Endothelial cell of umbilical vein (primary cell): Measurements from ENCODE around the gene ST6GAL2. TPM values are rescaled to one million over a fixed set of nuclear protein-coding genes. Genes with fewer than 3 reads are reported as not detected.

Experiments used
- BruUV-seq: library from RNA; stranded (reverse); fragments of 400-500 nt; replicated peaks from 2 replicates; lab custom pipeline; 2021; lab: Mats Ljungman, UMichigan
- CTCF ChIA-PET: fragments of 300-600, 350-600 bp; sonication (Branson Sonifier 250); formaldehyde crosslinking; loops from one replicate; lab custom pipeline; 2021; ENCODE audit warnings: antibody characterized with exemption, inconsistent platforms; lab: Charles Lee
- POLR2A ChIA-PET: fragments of 300-600, 350-600 bp; sonication (Branson Sonifier 250); formaldehyde crosslinking; loops from one replicate; lab custom pipeline; 2021; ENCODE audit warnings: antibody characterized with exemption, inconsistent platforms; lab: Charles Lee
- DNase-seq: peaks from one replicate; pipeline ENCODE4 v3.0.0-alpha.2; 2011; ENCODE audit warnings: low read depth, low spot score
- FAIRE-seq: peaks from 2 replicates; lab custom pipeline; 2011; peaks lifted over from hg19 to GRCh38; lab: Jason Lieb, UNC
- H2AFZ ChIP-seq: 2 replicates; pipeline ENCODE4 v1.6.0; 2012; ENCODE audit warnings: low read depth, low read length, control low read depth, inconsistent platforms
- H3K27ac ChIP-seq: 2 replicates; pipeline ENCODE4 v1.5.1; 2011; ENCODE audit warnings: low read depth, mild to moderate bottlenecking, control low read depth, low read length, moderate library complexity; ENCODE audit not compliant: insufficient read depth
- H3K27me3 ChIP-seq, 2 experiments: 2 replicates each; pipeline versions ENCODE4 v1.6.0 to v1.6.1; 2011; ENCODE audit warnings: low read length in 2 of 2, mixed read lengths in 1 of 2; ENCODE audit not compliant: control insufficient read depth in 2 of 2, insufficient read depth in 2 of 2
- H3K36me3 ChIP-seq, 2 experiments: 2 replicates in 1 of 2; 3 replicates in 1 of 2; pipeline ENCODE4 v1.5.1; 2011; ENCODE audit warnings: low read length in 2 of 2, mild to moderate bottlenecking in 1 of 2, moderate library complexity in 1 of 2; ENCODE audit not compliant: control insufficient read depth in 2 of 2, insufficient read depth in 2 of 2; ENCODE audit errors: extremely low read depth in 1 of 2
- H3K4me1 ChIP-seq: 3 replicates; pipeline ENCODE4 v1.5.1; 2011; ENCODE audit warnings: mild to moderate bottlenecking, low read length; ENCODE audit not compliant: control insufficient read depth, insufficient read depth; ENCODE audit errors: extremely low read depth
- H3K4me2 ChIP-seq: 2 replicates; pipeline ENCODE4 v1.6.1; 2011; ENCODE audit warnings: low read length, control low read depth, mixed read lengths; ENCODE audit not compliant: insufficient read depth
- H3K4me3 ChIP-seq, 3 experiments: fragments of 200-600 bp in 1 of 3; sonication (generic), shearing (Covaris generic) in 1 of 3; replicated peaks in 1 of 3; 2 replicates each; pipeline ENCODE4 v1.5.1; 2011 to 2016; ENCODE audit warnings: control low read depth in 3 of 3, low read length in 3 of 3, mild to moderate bottlenecking in 2 of 3, inconsistent platforms in 1 of 3, low read depth in 1 of 3, moderate library complexity in 1 of 3; ENCODE audit not compliant: insufficient read depth in 1 of 3
- H3K79me2 ChIP-seq: 2 replicates; pipeline ENCODE4 v1.6.0; 2012; ENCODE audit warnings: low read length, inconsistent platforms; ENCODE audit not compliant: control insufficient read depth, insufficient read depth
- H3K9ac ChIP-seq: replicated peaks from 2 replicates; pipeline ENCODE3; 2011; ENCODE audit warnings: low read length, control low read depth; ENCODE audit not compliant: insufficient read depth; ENCODE audit errors: extremely low read depth
- H3K9me1 ChIP-seq: replicated peaks from 3 replicates; pipeline ENCODE4 v1.6.0; 2011; ENCODE audit warnings: mild to moderate bottlenecking, low read length; ENCODE audit not compliant: control insufficient read depth, insufficient read depth; ENCODE audit errors: extremely low read depth
- H3K9me3 ChIP-seq: replicated peaks from 2 replicates; pipeline ENCODE4 v1.5.1; 2012; ENCODE audit warnings: low read length, inconsistent platforms; ENCODE audit not compliant: control insufficient read depth, insufficient read depth
- H4K20me1 ChIP-seq: replicated peaks from 2 replicates; pipeline ENCODE3; 2011; ENCODE audit warnings: mild to moderate bottlenecking, low read length; ENCODE audit not compliant: control insufficient read depth, insufficient read depth; ENCODE audit errors: extremely low read depth
- CTCF ChIP-seq, 2 donors: IDR thresholded peaks; 1 replicate in 1 of 2; 2 replicates in 1 of 2; pipeline ENCODE4 v1.5.1; 2011; ENCODE audit warnings: low read length in 2 of 2, mild to moderate bottlenecking in 2 of 2, moderate library complexity in 2 of 2, control low read depth in 1 of 2, inconsistent platforms in 1 of 2, low read depth in 1 of 2; ENCODE audit not compliant: insufficient read depth in 1 of 2; ENCODE audit errors: extremely low read depth in 1 of 2
- EZH2 ChIP-seq: IDR thresholded peaks from 2 replicates; pipeline ENCODE4 v1.6.1; 2012; ENCODE audit warnings: borderline replicate concordance, low read depth, mild to moderate bottlenecking, moderate library complexity, low read length, inconsistent platforms; ENCODE audit not compliant: severe bottlenecking
- FOS ChIP-seq: IDR thresholded peaks from 2 replicates; pipeline ENCODE4 v1.6.1; 2011; ENCODE audit warnings: mild to moderate bottlenecking, low read length, moderate library complexity, borderline replicate concordance; ENCODE audit not compliant: insufficient read depth
- GATA2 ChIP-seq: IDR thresholded peaks from 2 replicates; pipeline ENCODE4 v1.7.0; 2011; ENCODE audit warnings: low read depth, mild to moderate bottlenecking, moderate library complexity, mixed read lengths, low read length; ENCODE audit not compliant: insufficient read length, insufficient read depth
- JUN ChIP-seq: IDR thresholded peaks from 2 replicates; pipeline ENCODE4 v1.6.1; 2011; ENCODE audit warnings: borderline replicate concordance, low read depth; ENCODE audit not compliant: insufficient read length, insufficient read depth
- MAX ChIP-seq: IDR thresholded peaks from 2 replicates; pipeline ENCODE4 v1.6.1; 2011; ENCODE audit not compliant: insufficient read depth, insufficient read length
- MYC ChIP-seq: IDR thresholded peaks from one replicate; pipeline ENCODE4 v1.6.1; 2011; ENCODE audit warnings: mild to moderate bottlenecking, low read depth, low read length
- POLR2A ChIP-seq: IDR thresholded peaks from 2 replicates; pipeline ENCODE4 v1.6.1; 2012; ENCODE audit warnings: low read depth, mild to moderate bottlenecking, control low read depth, low read length
- POLR2AphosphoS5 ChIP-seq: IDR thresholded peaks from 2 replicates; pipeline ENCODE4 v1.6.1; 2012; ENCODE audit warnings: low read depth, mild to moderate bottlenecking, control low read depth, low read length, moderate library complexity; ENCODE audit not compliant: insufficient read depth
- dilution Hi-C: fragments of 300-500 bp; cut with MboI; formaldehyde crosslinking; loops from one replicate; pipeline ENCODE4 v1.15.0; 2019; ENCODE audit warnings: low sequenced_read_pairs; ENCODE audit not compliant: extremely low pct_ligation_motif_present
- intact Hi-C: fragments of 100-400 bp; cut with micrococcal nuclease; formaldehyde crosslinking; loops from one replicate; pipeline ENCODE4 v1.10.0; 2022
- polyA plus RNA-seq, 4 experiments: library from polyadenylated mRNA; depleted of rRNA in 3 of 4; stranded (reverse) in 3 of 4; unstranded in 1 of 4; fragments of >200 nt; gene quantifications; 2 replicates each; pipeline versions ENCODE4 v1.2.1 to v1.2.3, GENCODE V29; 2011 to 2012; ENCODE audit warnings: missing spikeins in 1 of 4
- total RNA-seq: library from RNA; stranded (reverse); gene quantifications from 2 replicates; pipeline ENCODE4 v1.2.3, GENCODE V29; 2021

ST6GAL2 gene
- total and polyA plus RNA-seq, 2 donors (not counting 3 experiments of a cell fraction or from before 2014, with no cell fraction given), result not detected

DNA sequence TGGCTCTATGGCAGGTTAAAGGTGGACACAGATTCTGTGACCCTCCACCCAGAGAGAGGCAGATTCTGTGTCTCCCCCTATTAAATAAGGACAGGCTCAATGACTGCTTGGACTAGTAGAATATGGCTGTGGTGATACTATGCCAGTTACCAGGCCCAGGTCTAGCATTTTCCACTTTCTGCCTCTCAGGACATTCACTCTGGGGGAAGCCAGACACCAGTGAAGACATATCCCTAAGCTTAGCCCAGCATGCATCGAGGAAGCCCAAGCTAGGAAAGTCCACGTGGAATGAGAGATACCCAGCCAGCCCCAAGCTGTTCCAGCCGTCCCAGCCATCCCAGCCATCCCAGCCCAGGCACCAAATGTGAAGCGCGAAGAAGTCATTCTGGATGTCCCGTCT lies 40.3 kb downstream of the ST6GAL2 start:
- dilution Hi-C loops (no loop called here), intact Hi-C loops (no loop called here)
- Histone ChIP-seq H3K9me1 (no peaks in the 10 kb centered on the region), H3K4me1 (no peaks in the 10 kb centered on the region), H2AFZ (no peak overlapping the region), H3K9me3 (no peaks in the 10 kb centered on the region), H3K27ac (no peak overlapping the region), H4K20me1 (no peaks in the 10 kb centered on the region), H3K4me3 (no peak overlapping the region), H3K4me2 (no peak overlapping the region), H3K27me3 (no peaks in the 10 kb centered on the region), H3K79me2 (no peaks in the 10 kb centered on the region), H3K9ac (no peak overlapping the region), H3K36me3 (no peaks in the 10 kb centered on the region)
- TF ChIP-seq GATA2 (no peak), MYC (no peak), POLR2A (no peak), JUN (no peak), FOS (no peak), CTCF (IDR thresholded peaks at IDR 0.05; ENCODE audit: extremely low read depth in 1 of 2, insufficient read depth in 1 of 2, low read depth in 1 of 2, low read length in 2 of 2) (no peak), POLR2AphosphoS5 (no peak), MAX (no peak), EZH2 (no peak)
- DNase-seq (no peak), FAIRE-seq (no peak)
- ChIA-PET CTCF (no interaction called here), POLR2A (no interaction called here)
- no TSS peak for BruUV-seq
